Osteocyte (in vitro differentiated cells): Measurements from ENCODE around the gene LRRK1. TPM values are rescaled to one million over a fixed set of nuclear protein-coding genes. Genes with fewer than 3 reads are reported as not detected.

Experiments used
- DNase-seq: peaks from one replicate; pipeline ENCODE4 v3.0.0; 2021; ENCODE audit warnings: mixed read lengths; ENCODE audit not compliant: unreplicated experiment; ENCODE audit errors: extremely low spot score
- H3K27ac Mint-ChIP-seq: one replicate; pipeline ENCODE4 v1.8.0; 2021; ENCODE audit warnings: mild to moderate bottlenecking, mixed read lengths; ENCODE audit not compliant: unreplicated experiment
- H3K27me3 Mint-ChIP-seq: one replicate; pipeline ENCODE4 v1.8.0; 2021; ENCODE audit warnings: mixed read lengths; ENCODE audit not compliant: unreplicated experiment
- H3K36me3 Mint-ChIP-seq: one replicate; pipeline ENCODE4 v1.8.0; 2021; ENCODE audit warnings: mixed read lengths; ENCODE audit not compliant: unreplicated experiment
- H3K4me1 Mint-ChIP-seq: one replicate; pipeline ENCODE4 v1.8.0; 2021; ENCODE audit warnings: mixed read lengths; ENCODE audit not compliant: unreplicated experiment
- H3K4me3 Mint-ChIP-seq: one replicate; pipeline ENCODE4 v1.8.0; 2021; ENCODE audit warnings: mild to moderate bottlenecking, moderate library complexity, mixed read lengths; ENCODE audit not compliant: unreplicated experiment
- H3K9me3 Mint-ChIP-seq: one replicate; pipeline ENCODE4 v1.8.0; 2021; ENCODE audit warnings: mixed read lengths; ENCODE audit not compliant: unreplicated experiment
- total RNA-seq: library from RNA; stranded (reverse); gene quantifications from 2 replicates; pipeline ENCODE4 v1.2.1, GENCODE V29; 2021
- TF ChIP-seq, protein P1 (sequence below): fragments of 200-600 bp; sonication (generic); IDR thresholded peaks from 2 replicates; pipeline ENCODE4 v1.5.0; 2021; ENCODE audit warnings: antibody characterized with exemption, mild to moderate bottlenecking, moderate library complexity

Gene LRRK1
- total RNA-seq, 1 donor from 2014 or later = 10.8 TPM

DNA sequence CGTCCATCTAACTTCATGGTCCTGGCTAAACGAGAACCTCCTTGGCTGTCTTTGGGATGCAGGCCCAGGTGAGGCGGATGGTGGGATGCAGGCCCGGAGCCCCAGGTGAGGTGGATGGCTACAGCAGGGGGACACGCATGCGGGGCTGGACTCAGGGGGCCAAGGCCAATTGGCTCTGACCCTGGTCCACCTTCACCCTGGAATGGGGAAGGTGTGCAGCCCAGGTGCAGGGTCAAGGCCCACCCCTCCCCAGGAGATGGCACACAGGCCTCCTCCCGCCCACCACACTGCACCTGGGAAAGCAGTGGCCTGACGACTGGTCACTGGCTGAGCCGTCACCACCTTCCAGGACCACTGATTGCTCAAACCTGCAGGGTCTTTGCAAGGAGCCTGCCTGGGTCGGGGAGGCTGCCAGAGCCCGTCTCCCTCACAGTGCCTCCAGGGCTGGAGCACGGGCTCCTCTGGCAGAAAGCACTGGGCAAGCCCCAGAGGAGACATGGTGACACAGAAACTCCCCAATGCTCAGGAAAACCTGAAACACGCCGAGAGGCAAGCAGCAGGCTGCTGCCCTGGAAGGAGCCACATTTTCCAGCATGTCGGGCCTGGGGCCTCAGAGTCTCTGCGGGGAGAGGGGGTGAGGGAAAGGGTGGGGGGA, 159.6 kb downstream of the LRRK1 start:
- no peaks in the 10 kb centered on the region for H3K36me3 Mint-ChIP-seq
- H3K4me3 Mint-ChIP-seq = no peak overlapping the region
- no peak for DNase-seq
- no peak overlapping the region for H3K27ac Mint-ChIP-seq
- TF ChIP-seq, protein P1, sequence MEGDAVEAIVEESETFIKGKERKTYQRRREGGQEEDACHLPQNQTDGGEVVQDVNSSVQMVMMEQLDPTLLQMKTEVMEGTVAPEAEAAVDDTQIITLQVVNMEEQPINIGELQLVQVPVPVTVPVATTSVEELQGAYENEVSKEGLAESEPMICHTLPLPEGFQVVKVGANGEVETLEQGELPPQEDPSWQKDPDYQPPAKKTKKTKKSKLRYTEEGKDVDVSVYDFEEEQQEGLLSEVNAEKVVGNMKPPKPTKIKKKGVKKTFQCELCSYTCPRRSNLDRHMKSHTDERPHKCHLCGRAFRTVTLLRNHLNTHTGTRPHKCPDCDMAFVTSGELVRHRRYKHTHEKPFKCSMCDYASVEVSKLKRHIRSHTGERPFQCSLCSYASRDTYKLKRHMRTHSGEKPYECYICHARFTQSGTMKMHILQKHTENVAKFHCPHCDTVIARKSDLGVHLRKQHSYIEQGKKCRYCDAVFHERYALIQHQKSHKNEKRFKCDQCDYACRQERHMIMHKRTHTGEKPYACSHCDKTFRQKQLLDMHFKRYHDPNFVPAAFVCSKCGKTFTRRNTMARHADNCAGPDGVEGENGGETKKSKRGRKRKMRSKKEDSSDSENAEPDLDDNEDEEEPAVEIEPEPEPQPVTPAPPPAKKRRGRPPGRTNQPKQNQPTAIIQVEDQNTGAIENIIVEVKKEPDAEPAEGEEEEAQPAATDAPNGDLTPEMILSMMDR = no peak
- no peaks in the 10 kb centered on the region for H3K4me1 Mint-ChIP-seq
- H3K27me3 Mint-ChIP-seq = no peaks in the 10 kb centered on the region
- H3K9me3 Mint-ChIP-seq = no peaks in the 10 kb centered on the region

DNA sequence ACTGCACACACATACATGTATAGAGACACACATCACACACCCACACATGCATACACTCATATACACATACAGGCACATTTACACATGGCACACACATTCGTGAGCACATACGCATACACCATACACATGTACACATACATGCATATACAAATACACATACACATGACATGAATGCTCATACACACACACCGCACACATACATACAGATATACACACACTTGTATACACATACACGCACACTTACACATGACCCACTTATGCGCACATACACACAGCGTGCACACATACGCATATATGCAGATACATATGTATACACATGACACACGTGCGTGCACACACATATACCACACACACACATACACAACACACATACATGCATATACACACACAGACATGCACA, 162.7 kb downstream of the LRRK1 start:
- TF ChIP-seq, protein P1 = no peak
- Mint-ChIP-seq H3K27ac (no peak overlapping the region), H3K4me3 (no peak overlapping the region), H3K27me3 (no peaks in the 10 kb centered on the region), H3K9me3 (no peaks in the 10 kb centered on the region), H3K36me3 (no peaks in the 10 kb centered on the region), H3K4me1 (no peaks in the 10 kb centered on the region)
- no peak for DNase-seq

DNA sequence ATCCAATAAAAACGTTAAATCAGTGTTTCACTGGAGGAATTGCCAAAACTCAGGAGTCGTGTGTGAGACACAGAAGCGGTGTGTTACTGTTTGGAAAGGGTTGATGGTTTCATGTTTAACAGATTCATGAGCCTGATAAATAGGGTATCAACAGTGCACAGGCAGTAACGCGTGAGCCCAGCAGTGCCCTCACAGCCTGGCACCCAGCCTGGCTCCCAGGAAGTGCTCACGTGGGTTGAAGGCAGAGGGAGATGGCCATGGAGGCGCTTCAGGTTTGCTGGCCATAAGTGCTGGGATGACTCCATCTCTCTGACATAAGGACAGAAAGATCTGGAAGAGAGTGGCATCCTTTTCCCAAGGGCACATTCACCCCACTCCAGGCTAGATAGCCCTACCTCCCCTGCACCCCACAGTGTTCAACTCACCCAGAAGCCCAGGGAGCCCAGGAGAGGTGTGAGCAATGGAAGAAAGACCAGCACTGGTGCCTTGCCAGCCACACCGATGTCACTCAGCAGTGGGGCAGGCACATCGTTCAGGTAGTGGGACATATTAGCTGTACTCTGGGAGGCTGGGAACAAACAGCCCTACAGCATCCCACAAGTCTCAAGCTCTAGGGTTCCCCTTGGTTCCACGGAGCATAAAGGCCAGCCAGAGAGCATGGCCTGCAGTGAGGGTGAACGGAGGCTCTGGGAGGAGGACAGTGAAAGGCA, 164.3 kb downstream of the LRRK1 start:
- no peaks in the 10 kb centered on the region for H3K4me1 Mint-ChIP-seq
- TF ChIP-seq, protein P1 = no peak
- H3K9me3 Mint-ChIP-seq = no peaks in the 10 kb centered on the region
- H3K27me3 Mint-ChIP-seq = no peaks in the 10 kb centered on the region
- no peaks in the 10 kb centered on the region for H3K36me3 Mint-ChIP-seq
- H3K4me3 Mint-ChIP-seq = no peak overlapping the region
- no peak for DNase-seq
- H3K27ac Mint-ChIP-seq = no peak overlapping the region

- Mint-ChIP-seq H3K27ac (no peak overlapping the region), H3K4me3 (no peak overlapping the region), H3K4me1 (peaks cover 7% of the 10 kb centered on the region), H3K27me3 (no peaks in the 10 kb centered on the region), H3K36me3 (no peaks in the 10 kb centered on the region), H3K9me3 (no peaks in the 10 kb centered on the region)
- TF ChIP-seq, protein P1 = no peak
- DNase-seq = no peak
Observed at GRCh38 chr15:101084801-101085200, 165.6 kb downstream of the LRRK1 start.

DNA sequence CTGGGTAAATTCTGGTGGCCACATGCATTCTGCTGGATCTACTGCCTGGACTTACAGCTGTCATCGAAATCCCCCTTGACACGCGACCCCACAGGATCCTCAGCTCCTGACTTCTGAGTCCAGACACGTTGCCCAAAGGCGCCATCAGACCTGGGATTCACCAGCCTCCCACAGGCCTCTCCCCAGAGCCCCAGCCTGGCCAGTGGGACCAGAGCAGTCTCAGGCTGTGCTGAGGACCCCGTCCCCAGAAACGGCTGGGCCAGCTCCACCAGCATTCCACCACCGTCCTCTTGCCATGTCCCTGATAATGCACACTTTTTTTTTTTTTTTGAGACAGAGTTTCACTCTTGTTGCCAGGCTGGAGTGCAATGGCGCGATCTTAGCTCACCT, 166.1 kb downstream of the LRRK1 start:
- DNase-seq = no peak
- Mint-ChIP-seq H3K4me1 (peaks cover 11% of the 10 kb centered on the region), H3K4me3 (no peak overlapping the region), H3K36me3 (no peaks in the 10 kb centered on the region), H3K9me3 (no peaks in the 10 kb centered on the region), H3K27ac (no peak overlapping the region), H3K27me3 (no peaks in the 10 kb centered on the region)
- TF ChIP-seq, protein P1 = no peak
